Esophagus (tissue), 2 donors: ENCODE results near the gene PDZD7. TPM values are rescaled to one million over a fixed set of nuclear protein-coding genes. Genes with fewer than 3 reads are reported as not detected.

ENCODE experiments used
- H3K27ac ChIP-seq, 2 donors: one replicate each; pipeline ENCODE4 v1.5.1; 2013; ENCODE audit warnings: low read depth in 2 of 2, mild to moderate bottlenecking in 2 of 2, inconsistent platforms in 1 of 2, low read length in 1 of 2, moderate library complexity in 1 of 2
- H3K27me3 ChIP-seq, 2 donors: one replicate each; pipeline ENCODE4 v1.6.1; 2013; ENCODE audit warnings: low read length in 2 of 2, control low read depth in 1 of 2, mild to moderate bottlenecking in 1 of 2; ENCODE audit not compliant: insufficient read depth in 2 of 2, control insufficient read depth in 1 of 2
- H3K36me3 ChIP-seq, 2 donors: one replicate each; pipeline ENCODE4 v1.6.1; 2013; ENCODE audit warnings: low read length in 1 of 2; ENCODE audit not compliant: control insufficient read depth in 2 of 2, insufficient read depth in 2 of 2
- H3K4me1 ChIP-seq, 2 donors: one replicate each; pipeline ENCODE4 v1.6.1; 2013; ENCODE audit warnings: low read length in 1 of 2; ENCODE audit not compliant: control insufficient read depth in 2 of 2, insufficient read depth in 2 of 2
- H3K4me3 ChIP-seq, 2 donors: one replicate each; pipeline ENCODE4 v1.5.1; 2013; ENCODE audit warnings: low read length in 2 of 2, mild to moderate bottlenecking in 2 of 2, low read depth in 1 of 2, moderate library complexity in 1 of 2
- H3K9me3 ChIP-seq, 2 donors: one replicate each; pipeline ENCODE4 v1.6.1; 2013; ENCODE audit warnings: mild to moderate bottlenecking in 2 of 2, low read depth in 1 of 2, low read length in 1 of 2, moderate library complexity in 1 of 2; ENCODE audit not compliant: control insufficient read depth in 2 of 2, insufficient read depth in 1 of 2
- WGBS, 2 donors: extraction: QIAGEN DNeasy Blood & Tissue Kit; methylation state at CpG; one replicate each; pipeline ENCODE4 v1.1.7; 2013; 5-methylcytosine and 5-hydroxymethylcytosine counted together
- polyA plus RNA-seq, 2 donors: library from polyadenylated mRNA; stranded (reverse); fragments of 200-250 nt; gene quantifications; one replicate each; pipeline ENCODE4 v1.2.3, GENCODE V29; 2013
- donor health status: healthy with polysubstance abuse.
- donor health status: Bipolar disorder and iron deficiency.

PDZD7 gene
- under 1 TPM; 0.11 to 0.14 TPM for polyA plus RNA-seq

GRCh38 chr10:101031128-101031795 lies at the start of gene PDZD7, which contains the start of gene SFXN3:
Gene PDZD7 (minus strand): TSS chr10:101031129. CDS start chr10:101030219, 910 bp downstream.
Gene SFXN3 (plus strand): TSS chr10:101031234. CDS start chr10:101034695, 3,461 bp downstream.
- Histone ChIP-seq H3K36me3 (peaks cover 3 to 9% of the 10 kb centered on the region in 2 donors), H3K4me1 (peaks cover 3 to 11% of the 10 kb centered on the region in 2 donors), H3K27me3 (no peaks in the 10 kb centered on the region), H3K27ac (peak within 1 kb of the TSS; percentile 91 to 96), H3K4me3 (peak within 1 kb of the TSS; percentile 63), H3K9me3 (no peaks in the 10 kb centered on the region)
- WGBS, 2 donors, result 0% methylated on average over 38 of the region's 38 CpGs

- Histone ChIP-seq H3K4me1 (no peaks in the 10 kb centered on the region), H3K36me3 (no peaks in the 10 kb centered on the region), H3K27me3 (no peaks in the 10 kb centered on the region), H3K4me3 (no peak overlapping the region), H3K27ac (no peak overlapping the region), H3K9me3 (peaks cover 0 to 3% of the 10 kb centered on the region in 2 donors)
- WGBS, 2 donors, result 52 to 88% methylated on average over 1 of the region's 1 CpG
Measured at GRCh38 chr10:101079874-101080273, 48.9 kb upstream of the PDZD7 start.

- H3K4me3 ChIP-seq, result no peak overlapping the region
- H3K9me3 ChIP-seq, result peaks cover 0 to 3% of the 10 kb centered on the region in 2 donors
- no peaks in the 10 kb centered on the region for H3K27me3 ChIP-seq
- 71 to 78% methylated on average over 5 of the region's 5 CpGs for WGBS, 2 donors
- H3K4me1 ChIP-seq, result no peaks in the 10 kb centered on the region
- H3K27ac ChIP-seq, result no peak overlapping the region
- no peaks in the 10 kb centered on the region for H3K36me3 ChIP-seq
Measured at GRCh38 chr10:101076630-101077029, 45.7 kb upstream of the PDZD7 start.

GRCh38 chr10:101075775-101076174 lies 44.8 kb upstream of the PDZD7 start:
- no peaks in the 10 kb centered on the region for H3K4me1 ChIP-seq
- H3K27ac ChIP-seq, result no peak overlapping the region
- H3K36me3 ChIP-seq, result no peaks in the 10 kb centered on the region
- H3K27me3 ChIP-seq, result no peaks in the 10 kb centered on the region
- H3K4me3 ChIP-seq, result no peak overlapping the region
- 2 to 16% methylated on average over 4 of the region's 4 CpGs for WGBS, 2 donors
- H3K9me3 ChIP-seq, result peaks cover 0 to 3% of the 10 kb centered on the region in 2 donors

GRCh38 chr10:101073631-101074030 lies 42.7 kb upstream of the PDZD7 start:
- no peak overlapping the region for H3K27ac ChIP-seq
- 12 to 15% methylated on average over 12 to 13 of the region's 13 CpGs for WGBS, 2 donors
- no peaks in the 10 kb centered on the region for H3K4me1 ChIP-seq
- no peaks in the 10 kb centered on the region for H3K36me3 ChIP-seq
- H3K9me3 ChIP-seq, result no peaks in the 10 kb centered on the region
- no peak overlapping the region for H3K4me3 ChIP-seq
- no peaks in the 10 kb centered on the region for H3K27me3 ChIP-seq

GRCh38 chr10:101072923-101073322 lies 42.0 kb upstream of the PDZD7 start:
- Histone ChIP-seq H3K4me3 (no peak overlapping the region), H3K27me3 (no peaks in the 10 kb centered on the region), H3K9me3 (no peaks in the 10 kb centered on the region), H3K27ac (no peak overlapping the region), H3K4me1 (no peaks in the 10 kb centered on the region), H3K36me3 (no peaks in the 10 kb centered on the region)
- WGBS, 2 donors, result 52 to 57% methylated on average over 9 of the region's 9 CpGs

- 76 to 79% methylated on average over 7 of the region's 7 CpGs for WGBS, 2 donors
- H3K36me3 ChIP-seq, result no peaks in the 10 kb centered on the region
- no peak overlapping the region for H3K4me3 ChIP-seq
- H3K27ac ChIP-seq, result no peak overlapping the region
- H3K27me3 ChIP-seq, result no peaks in the 10 kb centered on the region
- no peaks in the 10 kb centered on the region for H3K9me3 ChIP-seq
- H3K4me1 ChIP-seq, result peaks cover 2 to 4% of the 10 kb centered on the region in 2 donors
Measured at GRCh38 chr10:101071885-101072433, 41.0 kb upstream of the PDZD7 start.

- H3K27ac ChIP-seq, result no peak overlapping the region
- no peaks in the 10 kb centered on the region for H3K36me3 ChIP-seq
- H3K27me3 ChIP-seq, result no peaks in the 10 kb centered on the region
- H3K9me3 ChIP-seq, result no peaks in the 10 kb centered on the region
- WGBS, 2 donors, result 67 to 71% methylated on average over 6 of the region's 6 CpGs
- peaks cover 2 to 4% of the 10 kb centered on the region in 2 donors for H3K4me1 ChIP-seq
- no peak overlapping the region for H3K4me3 ChIP-seq
Measured at GRCh38 chr10:101071267-101071884, 40.4 kb upstream of the PDZD7 start.

- Histone ChIP-seq H3K4me1 (peaks cover 4 to 5% of the 10 kb centered on the region in 2 donors), H3K27me3 (no peaks in the 10 kb centered on the region), H3K4me3 (no peak overlapping the region), H3K27ac (no peak overlapping the region), H3K36me3 (no peaks in the 10 kb centered on the region), H3K9me3 (no peaks in the 10 kb centered on the region)
- 58 to 63% methylated on average over 3 of the region's 3 CpGs for WGBS, 2 donors
Measured at GRCh38 chr10:101070098-101070497, 39.2 kb upstream of the PDZD7 start.
